Upper lobe of right lung (tissue), 1 donor: ENCODE results near the gene NUP214. TPM values are rescaled to one million over a fixed set of nuclear protein-coding genes. Genes with fewer than 3 reads are reported as not detected.

ENCODE experiments used
- ATAC-seq: fragments of 200-7000 bp; cut with Tn5 transposase; one replicate; pipeline ENCODE4 v1.9.1; 2020; ENCODE audit warnings: mild to moderate bottlenecking, moderate library complexity
- DNase-seq: peaks from one replicate; pipeline ENCODE4 v3.0.0-alpha.2; 2020
- H3K27ac ChIP-seq: fragments of 200-600 bp; one replicate; pipeline ENCODE4 v1.8.0; 2022
- H3K27me3 ChIP-seq: fragments of 200-600 bp; one replicate; pipeline ENCODE4 v1.8.0; 2022; ENCODE audit warnings: mild to moderate bottlenecking
- H3K36me3 ChIP-seq: fragments of 200-600 bp; one replicate; pipeline ENCODE4 v1.8.0; 2022
- H3K4me1 ChIP-seq: fragments of 200-600 bp; one replicate; pipeline ENCODE4 v1.8.0; 2022
- H3K4me3 ChIP-seq: fragments of 200-600 bp; one replicate; pipeline ENCODE4 v1.8.0; 2022; ENCODE audit warnings: mild to moderate bottlenecking
- H3K9me3 ChIP-seq: fragments of 200-600 bp; one replicate; pipeline ENCODE4 v1.8.0; 2022
- CTCF ChIP-seq: fragments of 200-600 bp; IDR thresholded peaks from one replicate; pipeline ENCODE4 v1.8.0; 2022; ENCODE audit warnings: antibody characterized with exemption
- intact Hi-C: fragments of 100-400 bp; cut with DNase I; formaldehyde crosslinking; loops from one replicate; pipeline ENCODE4 v1.11.0; 2022
- total RNA-seq: library from RNA; stranded (reverse); fragmentation: NEBNext Ultra II Directional; extraction: Animal tissue kit (Norgen Biotek cat#: 25700); gene quantifications from one replicate; pipeline ENCODE4 v1.2.1, GENCODE V29; 2021
- donor health status: DM: no; HTN: yes; CAD: no; lungs with severe emphysema.

The NUP214 gene
- total RNA-seq, 1 donor from 2014 or later: 52.2 TPM

GRCh38 chr9:131282688-131283422 lies 157.5 kb downstream of the NUP214 start:
- Histone ChIP-seq H3K36me3 (no peaks in the 10 kb centered on the region), H3K4me3 (peak overlapping the region; percentile 14), H3K27ac (no peak overlapping the region), H3K9me3 (no peaks in the 10 kb centered on the region), H3K4me1 (no peaks in the 10 kb centered on the region), H3K27me3 (peaks cover 24% of the 10 kb centered on the region)
- DNase-seq (no peak), ATAC-seq (no peak)
- intact Hi-C loops: no loop called here
- no peak for TF ChIP-seq CTCF

Other genes starting within 250 kb of the NUP214 start
- gene QRFP, start 228.8 kb upstream of the NUP214 start, total RNA-seq: not detected
- gene FIBCD1, start 186.3 kb upstream of the NUP214 start, total RNA-seq: 2.7 TPM
- gene LAMC3, start 116.4 kb upstream of the NUP214 start, total RNA-seq: 28.5 TPM
- gene AIF1L, start 29.1 kb upstream of the NUP214 start, total RNA-seq: 12.3 TPM
- 14.8 TPM for gene FAM78A, start 150.9 kb downstream of the NUP214 start, total RNA-seq
- gene PLPP7, start 164.1 kb downstream of the NUP214 start, total RNA-seq: 1.5 TPM